DND-41 (cell line): ENCODE data around the gene TCF21.

Experiments used
- EZH2 ChIP-seq: IDR thresholded peaks from 3 replicates; pipeline ENCODE4 v1.6.1; 2012; ENCODE audit warnings: borderline replicate concordance, low read depth, mild to moderate bottlenecking, moderate library complexity, low read length, inconsistent platforms; ENCODE audit not compliant: severe bottlenecking
- TF ChIP-seq, protein P1 (sequence below): IDR thresholded peaks from 2 replicates; pipeline ENCODE4 v1.5.1; 2012; ENCODE audit warnings: borderline replicate concordance, low read length, moderate library complexity, mild to moderate bottlenecking; ENCODE audit not compliant: poor library complexity, severe bottlenecking; ENCODE audit errors: extremely low read depth

- TF ChIP-seq, protein P1, sequence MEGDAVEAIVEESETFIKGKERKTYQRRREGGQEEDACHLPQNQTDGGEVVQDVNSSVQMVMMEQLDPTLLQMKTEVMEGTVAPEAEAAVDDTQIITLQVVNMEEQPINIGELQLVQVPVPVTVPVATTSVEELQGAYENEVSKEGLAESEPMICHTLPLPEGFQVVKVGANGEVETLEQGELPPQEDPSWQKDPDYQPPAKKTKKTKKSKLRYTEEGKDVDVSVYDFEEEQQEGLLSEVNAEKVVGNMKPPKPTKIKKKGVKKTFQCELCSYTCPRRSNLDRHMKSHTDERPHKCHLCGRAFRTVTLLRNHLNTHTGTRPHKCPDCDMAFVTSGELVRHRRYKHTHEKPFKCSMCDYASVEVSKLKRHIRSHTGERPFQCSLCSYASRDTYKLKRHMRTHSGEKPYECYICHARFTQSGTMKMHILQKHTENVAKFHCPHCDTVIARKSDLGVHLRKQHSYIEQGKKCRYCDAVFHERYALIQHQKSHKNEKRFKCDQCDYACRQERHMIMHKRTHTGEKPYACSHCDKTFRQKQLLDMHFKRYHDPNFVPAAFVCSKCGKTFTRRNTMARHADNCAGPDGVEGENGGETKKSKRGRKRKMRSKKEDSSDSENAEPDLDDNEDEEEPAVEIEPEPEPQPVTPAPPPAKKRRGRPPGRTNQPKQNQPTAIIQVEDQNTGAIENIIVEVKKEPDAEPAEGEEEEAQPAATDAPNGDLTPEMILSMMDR, result no peak
- TF ChIP-seq EZH2, result no peak
Observed at GRCh38 chr6:133871131-133871530, 17.8 kb upstream of the TCF21 start.
